ENCODE results near the gene ITPK1.

- TF ChIP-seq POLR2A (IDR thresholded peaks at IDR 0.05; ENCODE audit: low read depth, low read length): no peak
- no peak for TF ChIP-seq POLR2AphosphoS5 (IDR thresholded peaks at IDR 0.05; ENCODE audit: low read depth, low read length)
- TF ChIP-seq TAF1 (IDR thresholded peaks at IDR 0.05; ENCODE audit: borderline replicate concordance, low read depth, low read length): no peak
These were observed 103.9 kb downstream of the ITPK1 start for GRCh38 chr14:93011650-93012325.

Measured in GM12892 (cell line).